ENCODE results near the gene MOSPD3.

MOSPD3 gene

DNA sequence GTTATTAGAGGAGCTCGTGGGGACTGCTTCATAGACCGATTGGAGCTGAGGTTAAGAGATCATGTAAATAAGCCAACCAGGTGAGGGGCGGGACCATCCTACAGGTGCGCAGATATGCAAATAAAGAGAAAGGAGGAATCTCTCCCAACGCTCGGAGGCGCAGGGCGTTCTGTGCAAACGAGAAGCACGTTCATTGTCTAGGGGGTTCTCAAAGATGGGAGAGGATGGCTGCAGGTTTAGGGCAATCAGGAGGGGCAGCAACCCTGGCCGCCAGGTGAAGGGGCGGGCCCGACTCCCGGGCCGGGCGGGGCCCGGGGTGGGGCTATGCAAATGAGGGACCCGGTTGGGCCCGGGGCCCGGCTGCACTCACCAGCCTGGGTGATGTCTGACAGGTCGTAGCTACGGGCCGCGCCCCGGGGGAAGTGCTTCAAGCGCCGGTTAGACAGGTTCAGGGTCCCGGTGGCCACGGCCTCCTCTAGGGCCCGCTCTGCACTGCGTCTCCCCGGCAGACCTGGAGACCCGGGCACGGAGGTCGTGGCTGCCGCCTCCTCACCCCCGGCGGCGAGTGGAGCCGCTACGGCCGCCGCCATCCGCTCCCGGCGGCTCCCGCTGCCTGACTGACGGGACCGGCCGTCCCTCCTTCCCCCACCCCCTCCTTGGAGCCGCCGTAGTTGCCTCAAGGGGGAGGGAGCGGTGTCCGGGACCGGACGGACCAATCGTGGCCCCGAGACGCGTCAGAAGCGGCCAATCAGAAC is 26.7 kb upstream of the MOSPD3 start, which contains the start of gene LRCH4:
Gene LRCH4, minus strand, starts transcription at position 619 of the 755 bp plus-strand sequence. Its CDS starts 29 bp downstream, at position 590.
- peaks cover 25% of the 10 kb centered on the region for H3K36me3 ChIP-seq (ENCODE audit: insufficient read depth, low read length)
- peak within 1 kb of the TSS; percentile 84 for H3K4me2 ChIP-seq (ENCODE audit: low read length)
- H3K4me1 ChIP-seq (ENCODE audit: insufficient read depth, low read length, severe bottlenecking), result peaks cover 32% of the 10 kb centered on the region
- no peaks in the 10 kb centered on the region for H4K20me1 ChIP-seq (ENCODE audit: insufficient read depth, low read length)
- TF ChIP-seq EZH2 (IDR thresholded peaks at IDR 0.05; ENCODE audit: borderline replicate concordance, low read length), result no peak
- no peaks in the 10 kb centered on the region for H3K9me2 ChIP-seq (ENCODE audit: low read depth, low read length)
- H3K9me3 ChIP-seq (ENCODE audit: low read length), result no peaks in the 10 kb centered on the region
- peak within 1 kb of the TSS; percentile 92 for H3K27ac ChIP-seq (ENCODE audit: low read depth, low read length, poor library complexity, severe bottlenecking)
- H3K27me3 ChIP-seq (ENCODE audit: insufficient read depth, low read length), result no peaks in the 10 kb centered on the region
- H3K9ac ChIP-seq (ENCODE audit: low read length), result peak within 1 kb of the TSS; percentile 86
- no peak within 1 kb of the TSS for H2AFZ ChIP-seq (ENCODE audit: low read length)
- no peaks in the 10 kb centered on the region for H3K79me2 ChIP-seq (ENCODE audit: insufficient read depth, low read length)
- H3K4me3 ChIP-seq (ENCODE audit: low read depth, low read length, poor library complexity, severe bottlenecking), result peak within 1 kb of the TSS; percentile 75
- H3F3A ChIP-seq (ENCODE audit: insufficient read depth, low read length), result no peaks in the 10 kb centered on the region

DNA sequence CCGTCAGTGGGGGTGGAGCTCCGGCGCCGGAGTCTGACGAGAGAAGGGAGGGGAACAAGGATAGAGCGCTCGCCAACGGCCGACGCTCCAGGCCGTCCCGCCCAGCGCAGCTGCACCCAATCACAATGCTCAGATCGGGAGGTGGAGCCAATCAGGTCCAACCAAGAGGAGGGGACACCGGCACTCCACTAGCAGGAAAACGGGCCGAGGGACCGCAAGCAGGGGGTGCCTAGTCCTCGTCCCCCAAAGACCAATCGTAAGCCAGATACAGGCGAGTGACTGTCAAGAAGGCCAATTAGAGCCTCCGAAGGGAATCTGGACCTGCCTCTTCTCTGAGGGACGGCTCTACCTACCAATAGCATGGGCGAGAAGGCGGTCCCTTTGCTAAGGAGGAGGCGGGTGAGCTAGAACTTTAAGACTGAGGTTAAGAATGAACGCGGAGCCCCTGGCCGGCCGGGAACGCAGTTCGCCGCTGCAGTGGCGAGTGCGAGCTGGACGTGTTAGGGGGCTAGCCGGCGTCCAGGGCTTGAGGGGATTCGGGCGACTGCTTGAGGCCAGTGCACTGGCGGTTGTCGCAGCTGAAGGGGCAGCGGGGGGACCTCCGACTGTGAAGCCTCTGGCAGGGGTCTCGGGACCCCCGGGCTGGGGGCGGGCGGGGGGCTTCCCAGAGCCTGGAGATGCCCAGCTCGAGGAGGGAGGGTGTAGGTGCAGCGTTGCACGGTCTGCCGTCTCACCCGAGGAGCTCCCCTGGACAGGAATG is 25.9 kb upstream of the MOSPD3 start, which contains the start of gene FBXO24:
Gene FBXO24, plus strand, starts transcription at position 63 of the 760 bp plus-strand sequence. Its CDS starts 298 bp downstream, at position 361.
- H3K9me3 ChIP-seq (ENCODE audit: low read length), result no peaks in the 10 kb centered on the region
- H3K4me1 ChIP-seq (ENCODE audit: insufficient read depth, low read length, severe bottlenecking), result peaks cover 32% of the 10 kb centered on the region
- H4K20me1 ChIP-seq (ENCODE audit: insufficient read depth, low read length), result no peaks in the 10 kb centered on the region
- peak within 1 kb of the TSS; percentile 92 for H3K27ac ChIP-seq (ENCODE audit: low read depth, low read length, poor library complexity, severe bottlenecking)
- H3K4me3 ChIP-seq (ENCODE audit: low read depth, low read length, poor library complexity, severe bottlenecking), result peak within 1 kb of the TSS; percentile 75
- no peaks in the 10 kb centered on the region; the same call in 1 of the 2 replicates for H3K27me3 ChIP-seq (ENCODE audit: insufficient read depth, low read length)
- H3K9ac ChIP-seq (ENCODE audit: low read length), result peak within 1 kb of the TSS; percentile 86
- no peaks in the 10 kb centered on the region for H3K79me2 ChIP-seq (ENCODE audit: insufficient read depth, low read length)
- H2AFZ ChIP-seq (ENCODE audit: low read length), result no peak within 1 kb of the TSS
- H3K9me2 ChIP-seq (ENCODE audit: low read depth, low read length), result no peaks in the 10 kb centered on the region
- no peaks in the 10 kb centered on the region for H3F3A ChIP-seq (ENCODE audit: insufficient read depth, low read length)
- peaks cover 18% of the 10 kb centered on the region for H3K36me3 ChIP-seq (ENCODE audit: insufficient read depth, low read length)
- TF ChIP-seq CTCF (IDR thresholded peaks at IDR 0.05; ENCODE audit: low read length) (no peak), EZH2 (IDR thresholded peaks at IDR 0.05; ENCODE audit: borderline replicate concordance, low read length) (no peak)
- peak within 1 kb of the TSS; percentile 84 for H3K4me2 ChIP-seq (ENCODE audit: low read length)

GRCh38 chr7:100588438-100588837 is 23.9 kb upstream of the MOSPD3 start:
- H3K9me2 ChIP-seq (ENCODE audit: low read depth, low read length), result no peaks in the 10 kb centered on the region
- peaks cover 25% of the 10 kb centered on the region for H3K4me1 ChIP-seq (ENCODE audit: insufficient read depth, low read length, severe bottlenecking)
- H3K36me3 ChIP-seq (ENCODE audit: insufficient read depth, low read length), result no peaks in the 10 kb centered on the region; the same call in 1 of the 2 replicates
- no peaks in the 10 kb centered on the region for H3K79me2 ChIP-seq (ENCODE audit: insufficient read depth, low read length)
- no peak overlapping the region for H3K27ac ChIP-seq (ENCODE audit: low read depth, low read length, poor library complexity, severe bottlenecking)
- TF ChIP-seq EZH2 (IDR thresholded peaks at IDR 0.05; ENCODE audit: borderline replicate concordance, low read length), result no peak
- peak; percentile 67 for TF ChIP-seq CTCF (IDR thresholded peaks at IDR 0.05; ENCODE audit: low read length)
- no peak overlapping the region for H2AFZ ChIP-seq (ENCODE audit: low read length)
- H4K20me1 ChIP-seq (ENCODE audit: insufficient read depth, low read length), result no peaks in the 10 kb centered on the region
- no peak overlapping the region for H3K4me2 ChIP-seq (ENCODE audit: low read length)
- H3K9ac ChIP-seq (ENCODE audit: low read length), result no peak overlapping the region
- H3F3A ChIP-seq (ENCODE audit: insufficient read depth, low read length), result no peaks in the 10 kb centered on the region
- H3K9me3 ChIP-seq (ENCODE audit: low read length), result no peaks in the 10 kb centered on the region
- H3K27me3 ChIP-seq (ENCODE audit: insufficient read depth, low read length), result peaks cover 4% of the 10 kb centered on the region; the same call in 1 of the 2 replicates
- no peak overlapping the region for H3K4me3 ChIP-seq (ENCODE audit: low read depth, low read length, poor library complexity, severe bottlenecking)

Data from OCI-LY1 (cell line).